ENCODE measurements around the gene PITPNC1. TPM values are rescaled to one million over a fixed set of nuclear protein-coding genes. Genes with fewer than 3 reads are reported as not detected.
"Not testable (repeated sequence)": the region's sequence is repeated elsewhere in the genome, so short reads cannot be mapped to it uniquely, and the experiment has no call there.

PITPNC1 gene
- total RNA-seq, 1 donor from 2014 or later, result 39.7 TPM

GRCh38 chr17:67576471-67577115 is 199.5 kb downstream of the PITPNC1 start:
- no peak for TF ChIP-seq CTCF (IDR thresholded peaks at IDR 0.05; ENCODE audit: unreplicated experiment)
- Mint-ChIP-seq H3K9me3 (ENCODE audit: unreplicated experiment) (no peaks in the 10 kb centered on the region), H3K27ac (ENCODE audit: unreplicated experiment) (no peak overlapping the region), H3K4me1 (ENCODE audit: unreplicated experiment) (peaks cover 10% of the 10 kb centered on the region), H3K27me3 (ENCODE audit: unreplicated experiment) (peaks cover 6% of the 10 kb centered on the region), H3K36me3 (ENCODE audit: low read depth, unreplicated experiment) (peaks cover 9% of the 10 kb centered on the region), H3K4me3 (ENCODE audit: unreplicated experiment) (no peak overlapping the region)
- no peak for DNase-seq (ENCODE audit: low spot score)

- no peak overlapping the region for H3K4me3 Mint-ChIP-seq (ENCODE audit: unreplicated experiment)
- H3K27ac Mint-ChIP-seq (ENCODE audit: unreplicated experiment), result peak overlapping the region; percentile 13
- peaks cover 10% of the 10 kb centered on the region for H3K4me1 Mint-ChIP-seq (ENCODE audit: unreplicated experiment)
- TF ChIP-seq CTCF (IDR thresholded peaks at IDR 0.05; ENCODE audit: unreplicated experiment), result no peak
- no peak for DNase-seq (ENCODE audit: low spot score)
- no peaks in the 10 kb centered on the region for H3K9me3 Mint-ChIP-seq (ENCODE audit: unreplicated experiment)
- H3K27me3 Mint-ChIP-seq (ENCODE audit: unreplicated experiment), result peaks cover 6% of the 10 kb centered on the region
- peaks cover 9% of the 10 kb centered on the region for H3K36me3 Mint-ChIP-seq (ENCODE audit: low read depth, unreplicated experiment)
Measured at GRCh38 chr17:67577429-67578141, 200.5 kb downstream of the PITPNC1 start.

GRCh38 chr17:67578142-67578457 is 201.0 kb downstream of the PITPNC1 start:
- H3K27me3 Mint-ChIP-seq (ENCODE audit: unreplicated experiment), result peaks cover 2% of the 10 kb centered on the region
- peaks cover 7% of the 10 kb centered on the region for H3K36me3 Mint-ChIP-seq (ENCODE audit: low read depth, unreplicated experiment)
- peak overlapping the region; percentile 13 for H3K27ac Mint-ChIP-seq (ENCODE audit: unreplicated experiment)
- peaks cover 10% of the 10 kb centered on the region for H3K4me1 Mint-ChIP-seq (ENCODE audit: unreplicated experiment)
- H3K4me3 Mint-ChIP-seq (ENCODE audit: unreplicated experiment), result no peak overlapping the region
- no peak for DNase-seq (ENCODE audit: low spot score)
- no peaks in the 10 kb centered on the region for H3K9me3 Mint-ChIP-seq (ENCODE audit: unreplicated experiment)
- no peak for TF ChIP-seq CTCF (IDR thresholded peaks at IDR 0.05; ENCODE audit: unreplicated experiment)

- not testable (repeated sequence) for H3K36me3 Mint-ChIP-seq (ENCODE audit: low read depth, unreplicated experiment); H3K4me1 Mint-ChIP-seq (ENCODE audit: unreplicated experiment); H3K27ac Mint-ChIP-seq (ENCODE audit: unreplicated experiment); DNase-seq (ENCODE audit: low spot score); H3K27me3 Mint-ChIP-seq (ENCODE audit: unreplicated experiment); H3K9me3 Mint-ChIP-seq (ENCODE audit: unreplicated experiment); H3K4me3 Mint-ChIP-seq (ENCODE audit: unreplicated experiment)
Measured at GRCh38 chr17:67578679-67579405, 201.8 kb downstream of the PITPNC1 start.

GRCh38 chr17:67582673-67583081 is 205.6 kb downstream of the PITPNC1 start:
- DNase-seq (ENCODE audit: low spot score), result no peak
- Mint-ChIP-seq H3K4me1 (ENCODE audit: unreplicated experiment) (peaks cover 3% of the 10 kb centered on the region), H3K9me3 (ENCODE audit: unreplicated experiment) (no peaks in the 10 kb centered on the region), H3K27me3 (ENCODE audit: unreplicated experiment) (peaks cover 1% of the 10 kb centered on the region), H3K27ac (ENCODE audit: unreplicated experiment) (no peak overlapping the region), H3K36me3 (ENCODE audit: low read depth, unreplicated experiment) (peaks cover 21% of the 10 kb centered on the region), H3K4me3 (ENCODE audit: unreplicated experiment) (no peak overlapping the region)
- no peak for TF ChIP-seq CTCF (IDR thresholded peaks at IDR 0.05; ENCODE audit: unreplicated experiment)
